OCI-LY7 (cell line): ENCODE data around the gene DLX5.

ENCODE experiments used
- EZH2phosphoT487 ChIP-seq: fragments of 200-600 bp; sonication (generic); IDR thresholded peaks from 2 replicates; pipeline ENCODE4 v1.6.1; 2018; ENCODE audit warnings: low read depth, borderline replicate concordance, mild to moderate bottlenecking, mixed run types, antibody characterized with exemption, low read length, moderate library complexity, mixed read lengths
- TF ChIP-seq, protein P1 (sequence below): fragments of 200-600 bp; sonication (generic); conservative IDR thresholded peaks from 2 replicates; pipeline ENCODE4 v1.5.1; 2014; ENCODE audit warnings: mild to moderate bottlenecking, antibody characterized with exemption, low read length, moderate library complexity, mixed read lengths

DNA sequence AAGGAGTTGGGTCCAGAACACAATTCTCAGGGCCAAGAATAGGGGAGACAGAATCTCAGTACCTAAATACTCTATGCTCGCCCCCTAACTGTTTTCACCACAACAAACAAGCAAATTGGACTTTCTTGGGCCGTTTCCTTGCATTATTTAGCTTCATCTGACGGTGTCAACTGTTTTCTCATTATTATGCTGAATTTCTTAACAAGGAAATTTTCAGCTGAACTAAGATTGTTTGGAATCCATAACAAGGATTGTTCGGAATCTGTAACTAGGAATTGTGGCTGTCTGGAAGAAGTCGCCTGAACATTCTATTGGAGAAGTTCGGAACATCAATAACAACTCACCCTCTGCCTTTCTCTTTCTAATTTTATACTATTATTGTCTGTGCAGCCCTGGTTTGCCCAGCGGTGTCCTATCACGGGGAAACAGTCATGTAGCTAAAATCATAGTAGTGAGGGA is 34.7 kb downstream of the DLX5 start:
- TF ChIP-seq, protein P1, sequence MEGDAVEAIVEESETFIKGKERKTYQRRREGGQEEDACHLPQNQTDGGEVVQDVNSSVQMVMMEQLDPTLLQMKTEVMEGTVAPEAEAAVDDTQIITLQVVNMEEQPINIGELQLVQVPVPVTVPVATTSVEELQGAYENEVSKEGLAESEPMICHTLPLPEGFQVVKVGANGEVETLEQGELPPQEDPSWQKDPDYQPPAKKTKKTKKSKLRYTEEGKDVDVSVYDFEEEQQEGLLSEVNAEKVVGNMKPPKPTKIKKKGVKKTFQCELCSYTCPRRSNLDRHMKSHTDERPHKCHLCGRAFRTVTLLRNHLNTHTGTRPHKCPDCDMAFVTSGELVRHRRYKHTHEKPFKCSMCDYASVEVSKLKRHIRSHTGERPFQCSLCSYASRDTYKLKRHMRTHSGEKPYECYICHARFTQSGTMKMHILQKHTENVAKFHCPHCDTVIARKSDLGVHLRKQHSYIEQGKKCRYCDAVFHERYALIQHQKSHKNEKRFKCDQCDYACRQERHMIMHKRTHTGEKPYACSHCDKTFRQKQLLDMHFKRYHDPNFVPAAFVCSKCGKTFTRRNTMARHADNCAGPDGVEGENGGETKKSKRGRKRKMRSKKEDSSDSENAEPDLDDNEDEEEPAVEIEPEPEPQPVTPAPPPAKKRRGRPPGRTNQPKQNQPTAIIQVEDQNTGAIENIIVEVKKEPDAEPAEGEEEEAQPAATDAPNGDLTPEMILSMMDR: no peak
- no peak for TF ChIP-seq EZH2phosphoT487
